Mononuclear cell (primary cell): Measurements from ENCODE around the gene CACNA1C. TPM values are rescaled to one million over a fixed set of nuclear protein-coding genes. Genes with fewer than 3 reads are reported as not detected.

Source experiments
- H3K27me3 ChIP-seq: 2 replicates; pipeline ENCODE4 v1.6.0; 2011; ENCODE audit warnings: low read length, control low read depth; ENCODE audit not compliant: insufficient read depth
- H3K4me1 ChIP-seq: 2 replicates; pipeline ENCODE4 v1.5.1; 2011; ENCODE audit warnings: mild to moderate bottlenecking, low read length, control low read depth; ENCODE audit not compliant: insufficient read depth
- H3K4me3 ChIP-seq: 2 replicates; pipeline ENCODE4 v1.5.1; 2011; ENCODE audit warnings: mild to moderate bottlenecking, low read length, moderate library complexity
- H3K9me3 ChIP-seq: 2 replicates; pipeline ENCODE4 v1.5.1; 2011; ENCODE audit warnings: low read depth, mild to moderate bottlenecking, control low read depth, low read length
- total RNA-seq: library from RNA; depleted of rRNA; stranded (reverse); fragments of >200 nt; gene quantifications from one replicate; pipeline ENCODE4 v1.2.3, GENCODE V29; 2012

The CACNA1C gene
- total RNA-seq, 1 donor = 0.10 TPM

GRCh38 chr12:2283480-2283879, 230.7 kb downstream of the CACNA1C start:
- peaks cover 9% of the 10 kb centered on the region for H3K9me3 ChIP-seq
- no peak overlapping the region for H3K4me3 ChIP-seq
- peaks cover 39% of the 10 kb centered on the region for H3K4me1 ChIP-seq
- no peaks in the 10 kb centered on the region for H3K27me3 ChIP-seq

- Histone ChIP-seq H3K27me3 (no peaks in the 10 kb centered on the region), H3K4me1 (peaks cover 44% of the 10 kb centered on the region), H3K4me3 (no peak overlapping the region), H3K9me3 (peaks cover 8% of the 10 kb centered on the region)
Observed at GRCh38 chr12:2283916-2284315, 231.1 kb downstream of the CACNA1C start.

GRCh38 chr12:2284321-2284813, 231.6 kb downstream of the CACNA1C start:
- Histone ChIP-seq H3K9me3 (peaks cover 4% of the 10 kb centered on the region), H3K27me3 (no peaks in the 10 kb centered on the region), H3K4me3 (no peak overlapping the region), H3K4me1 (peaks cover 48% of the 10 kb centered on the region)

GRCh38 chr12:2284857-2285256, 232.1 kb downstream of the CACNA1C start:
- H3K4me3 ChIP-seq = no peak overlapping the region
- peaks cover 53% of the 10 kb centered on the region for H3K4me1 ChIP-seq
- peaks cover 4% of the 10 kb centered on the region for H3K9me3 ChIP-seq
- H3K27me3 ChIP-seq = no peaks in the 10 kb centered on the region

- Histone ChIP-seq H3K27me3 (no peaks in the 10 kb centered on the region), H3K4me3 (no peak overlapping the region), H3K9me3 (peaks cover 3% of the 10 kb centered on the region), H3K4me1 (peaks cover 57% of the 10 kb centered on the region)
Observed at GRCh38 chr12:2285462-2285861, 232.7 kb downstream of the CACNA1C start.

GRCh38 chr12:2286047-2286446, 233.3 kb downstream of the CACNA1C start:
- H3K4me1 ChIP-seq = peaks cover 60% of the 10 kb centered on the region
- H3K4me3 ChIP-seq = no peak overlapping the region
- no peaks in the 10 kb centered on the region for H3K27me3 ChIP-seq
- no peaks in the 10 kb centered on the region for H3K9me3 ChIP-seq

- Histone ChIP-seq H3K4me1 (peaks cover 65% of the 10 kb centered on the region), H3K27me3 (no peaks in the 10 kb centered on the region), H3K9me3 (no peaks in the 10 kb centered on the region), H3K4me3 (no peak overlapping the region)
Observed at GRCh38 chr12:2286461-2287131, 233.8 kb downstream of the CACNA1C start.

GRCh38 chr12:2287151-2287550, 234.4 kb downstream of the CACNA1C start:
- Histone ChIP-seq H3K9me3 (no peaks in the 10 kb centered on the region), H3K4me1 (peaks cover 65% of the 10 kb centered on the region), H3K27me3 (no peaks in the 10 kb centered on the region), H3K4me3 (no peak overlapping the region)

GRCh38 chr12:2287589-2287988, 234.8 kb downstream of the CACNA1C start:
- Histone ChIP-seq H3K27me3 (no peaks in the 10 kb centered on the region), H3K4me3 (no peak overlapping the region), H3K9me3 (no peaks in the 10 kb centered on the region), H3K4me1 (peaks cover 65% of the 10 kb centered on the region)

GRCh38 chr12:2288001-2288400, 235.2 kb downstream of the CACNA1C start:
- Histone ChIP-seq H3K4me3 (no peak overlapping the region), H3K9me3 (no peaks in the 10 kb centered on the region), H3K27me3 (no peaks in the 10 kb centered on the region), H3K4me1 (peaks cover 61% of the 10 kb centered on the region)

- Histone ChIP-seq H3K9me3 (no peaks in the 10 kb centered on the region), H3K4me3 (no peak overlapping the region), H3K4me1 (peaks cover 56% of the 10 kb centered on the region), H3K27me3 (no peaks in the 10 kb centered on the region)
Observed at GRCh38 chr12:2288471-2288870, 235.7 kb downstream of the CACNA1C start.

GRCh38 chr12:2288875-2289274, 236.1 kb downstream of the CACNA1C start:
- H3K27me3 ChIP-seq = no peaks in the 10 kb centered on the region
- H3K4me3 ChIP-seq = no peak overlapping the region
- no peaks in the 10 kb centered on the region for H3K9me3 ChIP-seq
- H3K4me1 ChIP-seq = peaks cover 53% of the 10 kb centered on the region

GRCh38 chr12:2289525-2289924, 236.7 kb downstream of the CACNA1C start:
- Histone ChIP-seq H3K9me3 (no peaks in the 10 kb centered on the region), H3K27me3 (no peaks in the 10 kb centered on the region), H3K4me1 (peaks cover 53% of the 10 kb centered on the region), H3K4me3 (no peak overlapping the region)

GRCh38 chr12:2290091-2290490, 237.3 kb downstream of the CACNA1C start:
- Histone ChIP-seq H3K27me3 (no peaks in the 10 kb centered on the region), H3K4me3 (no peak overlapping the region), H3K9me3 (no peaks in the 10 kb centered on the region), H3K4me1 (peaks cover 52% of the 10 kb centered on the region)

GRCh38 chr12:2290516-2291065, 237.8 kb downstream of the CACNA1C start:
- peaks cover 55% of the 10 kb centered on the region for H3K4me1 ChIP-seq
- H3K4me3 ChIP-seq = no peak overlapping the region
- no peaks in the 10 kb centered on the region for H3K9me3 ChIP-seq
- H3K27me3 ChIP-seq = no peaks in the 10 kb centered on the region
